ENCODE data around the gene RPS4Y1.
"Not testable (repeated sequence)": the region's sequence is repeated elsewhere in the genome, so short reads cannot be mapped to it uniquely, and the experiment has no call there.

The RPS4Y1 gene

GRCh38 chrY:2841471-2841893 is at the start of gene RPS4Y1:
Gene RPS4Y1 (plus strand): TSS chrY:2841602. CDS start chrY:2841625, 23 bp downstream.
- DNase-seq, result no peak

GRCh38 chrY:2796977-2797523 is 44.4 kb upstream of the RPS4Y1 start:
- DNase-seq, result no peak

- no peak for DNase-seq
These were observed 43.4 kb upstream of the RPS4Y1 start for GRCh38 chrY:2797991-2798390.

GRCh38 chrY:2800246-2800645 is 41.2 kb upstream of the RPS4Y1 start:
- no peak for DNase-seq

- DNase-seq, result not testable (repeated sequence)
These were observed 24.1 kb upstream of the RPS4Y1 start for GRCh38 chrY:2817146-2817896.

GRCh38 chrY:2824471-2824870 is 16.9 kb upstream of the RPS4Y1 start:
- DNase-seq, result no peak

- DNase-seq, result no peak
These were observed 12.9 kb upstream of the RPS4Y1 start for GRCh38 chrY:2828497-2828896.

GRCh38 chrY:2835230-2835629 is 6.2 kb upstream of the RPS4Y1 start:
- DNase-seq, result no peak

- DNase-seq, result no peak
These were observed 4.3 kb upstream of the RPS4Y1 start for GRCh38 chrY:2837078-2837477.

GRCh38 chrY:2837932-2838331 is 3.5 kb upstream of the RPS4Y1 start:
- DNase-seq, result no peak

GRCh38 chrY:2846791-2847190 is 5.4 kb downstream of the RPS4Y1 start:
- no peak for DNase-seq

GRCh38 chrY:2848384-2848783 is 7.0 kb downstream of the RPS4Y1 start:
- no peak for DNase-seq

- no peak for DNase-seq
These were observed 8.0 kb downstream of the RPS4Y1 start for GRCh38 chrY:2849368-2849767.

GRCh38 chrY:2854145-2854774 is 12.9 kb downstream of the RPS4Y1 start:
- no peak for DNase-seq

GRCh38 chrY:2857068-2857467 is 15.7 kb downstream of the RPS4Y1 start:
- DNase-seq, result no peak

- DNase-seq, result no peak
These were observed 16.3 kb downstream of the RPS4Y1 start for GRCh38 chrY:2857686-2858085.

GRCh38 chrY:2859782-2860181 is 18.4 kb downstream of the RPS4Y1 start:
- DNase-seq, result no peak

- no peak for DNase-seq
These were observed 19.1 kb downstream of the RPS4Y1 start for GRCh38 chrY:2860511-2860910.

- no peak for DNase-seq
These were observed 25.2 kb downstream of the RPS4Y1 start for GRCh38 chrY:2866581-2866980.

- DNase-seq, result no peak
These were observed 26.1 kb downstream of the RPS4Y1 start for GRCh38 chrY:2867469-2867868.

GRCh38 chrY:2868035-2868607 is 26.7 kb downstream of the RPS4Y1 start:
- no peak for DNase-seq

- not testable (repeated sequence) for DNase-seq
These were observed 30.8 kb downstream of the RPS4Y1 start for GRCh38 chrY:2872234-2872633.

- DNase-seq, result no peak
These were observed 32.8 kb downstream of the RPS4Y1 start for GRCh38 chrY:2874211-2874610.

GRCh38 chrY:2883561-2883960 is 42.2 kb downstream of the RPS4Y1 start:
- no peak for DNase-seq

Measured in SHP77 treated with DMSO at 0.1 percent for 48 hours (cell line).